GM12878 (cell line): ENCODE measurements around the gene STON2. TPM values are rescaled to one million over a fixed set of nuclear protein-coding genes. Genes with fewer than 3 reads are reported as not detected.

Source experiments
- ATAC-seq: fragments of 200-7000 bp; cut with Tn5 transposase; 3 replicates; pipeline ENCODE4 v1.9.1; 2020; ENCODE audit warnings: mild to moderate bottlenecking, moderate library complexity
- BruUV-seq: library from RNA; stranded (reverse); fragments of 400-500 nt; replicated peaks from 2 replicates; lab custom pipeline; 2021; lab: Mats Ljungman, UMichigan
- CTCF ChIA-PET: fragments of 300-600 bp; sonication (Branson Sonifier 250); formaldehyde crosslinking; extraction: SDS; loops from one replicate; lab custom pipeline; 2021; ENCODE audit warnings: inconsistent platforms; lab: Yijun Ruan, JAX
- POLR2A ChIA-PET: fragments of 350-600 bp; formaldehyde crosslinking; extraction: SDS; loops from one replicate; lab custom pipeline; 2021; ENCODE audit warnings: inconsistent platforms; lab: Charles Lee
- RAD21 ChIA-PET: fragments of 300-600 bp; sonication (Branson Sonifier 250); formaldehyde crosslinking; loops from one replicate; lab custom pipeline; 2023; ENCODE audit warnings: antibody characterized with exemption; ENCODE audit not compliant: unreplicated experiment; lab: Charles Lee
- SMC1A ChIA-PET: fragments of 300-600 bp; sonication (Branson Sonifier 250); formaldehyde crosslinking; loops from one replicate; lab custom pipeline; 2023; ENCODE audit not compliant: unreplicated experiment, uncharacterized antibody; lab: Charles Lee
- DNase-seq: peaks from one replicate; pipeline ENCODE4 v3.0.0-alpha.2; 2011; ENCODE audit warnings: low read depth, low spot score
- FAIRE-seq: peaks from 3 replicates; lab custom pipeline; 2011; peaks lifted over from hg19 to GRCh38; lab: Jason Lieb, UNC
- H2AFZ ChIP-seq: 2 replicates; pipeline ENCODE4 v1.6.0; 2011; ENCODE audit warnings: low read depth, low read length, control low read depth; ENCODE audit not compliant: control insufficient read depth
- H3K27ac ChIP-seq: 2 replicates; pipeline ENCODE4 v1.5.1; 2011; ENCODE audit warnings: control low read depth; ENCODE audit not compliant: control insufficient read depth, insufficient read depth
- H3K27me3 ChIP-seq, 2 experiments: replicated peaks in 1 of 2; 2 replicates each; pipeline versions ENCODE4 v1.6.0 to v1.6.1; 2011; ENCODE audit warnings: low read length in 1 of 2; ENCODE audit not compliant: control insufficient read depth in 2 of 2, insufficient read depth in 2 of 2
- H3K36me3 ChIP-seq, 2 experiments: 2 replicates each; pipeline ENCODE4 v1.5.1; 2011; ENCODE audit warnings: low read length in 1 of 2; ENCODE audit not compliant: control insufficient read depth in 2 of 2, insufficient read depth in 2 of 2
- H3K4me1 ChIP-seq: 2 replicates; pipeline ENCODE4 v1.6.1; 2011; ENCODE audit warnings: mild to moderate bottlenecking, low read length, moderate library complexity, mixed read lengths; ENCODE audit not compliant: control insufficient read depth, insufficient read depth
- H3K4me2 ChIP-seq: 2 replicates; pipeline ENCODE4 v1.6.0; 2011; ENCODE audit warnings: control low read depth; ENCODE audit not compliant: control insufficient read depth, insufficient read depth
- H3K4me3 ChIP-seq: fragments of 200-600 bp; sonication (generic); 2 replicates; pipeline ENCODE4 v1.5.1; 2016
- H3K79me2 ChIP-seq: 2 replicates; pipeline ENCODE4 v1.6.0; 2011; ENCODE audit warnings: low read length; ENCODE audit not compliant: control insufficient read depth, insufficient read depth
- H3K9ac ChIP-seq: 2 replicates; pipeline ENCODE4 v1.8.0; 2011; ENCODE audit warnings: low read length, control low read depth, mixed read lengths; ENCODE audit not compliant: control insufficient read depth, insufficient read depth
- H3K9me3 ChIP-seq: replicated peaks from 3 replicates; pipeline ENCODE4 v1.5.1; 2011; ENCODE audit warnings: mild to moderate bottlenecking, low read length; ENCODE audit not compliant: control insufficient read depth, insufficient read depth
- H4K20me1 ChIP-seq: 2 replicates; pipeline ENCODE4 v1.6.0; 2011; ENCODE audit not compliant: control insufficient read depth, insufficient read depth
- CREM ChIP-seq: IDR thresholded peaks from 2 replicates; pipeline ENCODE4 v1.6.1; 2014; ENCODE audit warnings: antibody characterized with exemption, low read depth
- CTCF ChIP-seq, 3 experiments: IDR thresholded peaks in 2 of 3; conservative IDR thresholded peaks in 1 of 3; 2 replicates each; pipeline ENCODE4 v1.5.1; 2011; ENCODE audit warnings: low read depth in 3 of 3, low read length in 3 of 3, mild to moderate bottlenecking in 3 of 3, control low read depth in 2 of 3, moderate library complexity in 2 of 3, inconsistent platforms in 1 of 3, mixed read lengths in 1 of 3; ENCODE audit not compliant: control insufficient read depth in 2 of 3, insufficient read depth in 1 of 3; ENCODE audit errors: extremely low read depth in 1 of 3
- JUNB ChIP-seq: IDR thresholded peaks from 2 replicates; pipeline ENCODE4 v1.6.1; 2016; ENCODE audit warnings: antibody characterized with exemption, mild to moderate bottlenecking
- RAD21 ChIP-seq: IDR thresholded peaks from 2 replicates; pipeline ENCODE4 v1.6.1; 2011; ENCODE audit warnings: mild to moderate bottlenecking, low read depth, low read length, moderate library complexity; ENCODE audit not compliant: insufficient read depth
- SMC3 ChIP-seq: IDR thresholded peaks from 2 replicates; pipeline ENCODE4 v1.6.1; 2011; ENCODE audit warnings: low read length, improper control_type of control experiment, borderline replicate concordance
- YY1 ChIP-seq: IDR thresholded peaks from 2 replicates; pipeline ENCODE4 v1.6.1; 2011; ENCODE audit warnings: low read depth, mild to moderate bottlenecking, low read length
- ZNF217 ChIP-seq: fragments of 450-650 bp; IDR thresholded peaks from 2 replicates; pipeline ENCODE4 v1.6.1; 2017; ENCODE audit warnings: antibody characterized with exemption, mild to moderate bottlenecking
- WGBS: methylation state at CpG from one replicate; pipeline ENCODE4 v1.1.6; 2016; ENCODE audit warnings: low lambda C conversion rate; ENCODE audit not compliant: insufficient replicate concordance, insufficient coverage; ENCODE audit errors: missing lambda C conversion rate; 5-methylcytosine and 5-hydroxymethylcytosine counted together
- in situ Hi-C: fragments of 300-500 bp; cut with MboI; formaldehyde crosslinking; loops from 9 replicates; pipeline ENCODE4 v1.14.3; 2018; ENCODE audit warnings: mixed read lengths
- intact Hi-C: fragments of 100-400 bp; cut with micrococcal nuclease; formaldehyde crosslinking; loops from one replicate; pipeline ENCODE4 v1.14.2; 2022; ENCODE audit not compliant: unreplicated experiment
- polyA plus RNA-seq, 11 experiments: library from polyadenylated mRNA; depleted of rRNA in 4 of 11; unstranded in 6 of 11; stranded (reverse) in 5 of 11; fragments of >200 nt; fragmentation: Nextera tagmentation in 4 of 11; fragmentation: Illumina TruSeq in 1 of 11; extraction: Ambion mirVana in 4 of 11; extraction: Trizol in 1 of 11; gene quantifications; 1 replicate in 1 of 11; 2 replicates in 10 of 11; pipeline versions ENCODE4 v1.2.1 to v1.2.3, GENCODE V29; 2011 to 2016; ENCODE audit warnings: inconsistent platforms in 2 of 11, missing spikeins in 2 of 11, low read depth in 1 of 11
- small RNA-seq: library from RNA; depleted of rRNA; stranded (forward); fragments of <200 nt; gene quantifications from one replicate; pipeline ENCODE3, GENCODE V24; 2014
- total RNA-seq, 4 experiments: library from RNA; depleted of rRNA in 3 of 4; stranded (reverse); fragments of >200 nt in 3 of 4; fragmentation: Illumina TruSeq in 1 of 4; extraction: Trizol in 1 of 4; gene quantifications; 2 replicates each; pipeline versions ENCODE4 v1.2.1 to v1.2.3, GENCODE V29; 2013 to 2021

The STON2 gene
- total and polyA plus RNA-seq, 10 of the 15 experiments (the other 5 are each of a cell fraction or from before 2014, with no cell fraction given): 0.03 to 0.13 (median 0.03) TPM; not detected in 7

- CTCF ChIA-PET: interaction anchor here (0.6 to 3.5 kb wide), 14 partner anchors 11 to 258 kb away, joined by 3 to 15 read pairs (median 4); partner anchors contain the start of gene TSHR
- Histone ChIP-seq H3K79me2 (peaks cover 22% of the 10 kb centered on the region), H3K36me3 (peaks cover 6 to 28% of the 10 kb centered on the region in 2 experiments), H2AFZ (no peak overlapping the region), H4K20me1 (no peaks in the 10 kb centered on the region), H3K4me3 (no peak overlapping the region), H3K9me3 (peaks cover 26% of the 10 kb centered on the region), H3K27ac (no peak overlapping the region), H3K4me1 (peaks cover 8% of the 10 kb centered on the region)
- BruUV-seq: no TSS peak
- ATAC-seq (peak; percentile 79), DNase-seq (no peak), FAIRE-seq (no peak)
- intact Hi-C loops (loop anchor here (1.0 to 2.0 kb wide), 3 partner anchors 7 to 253 kb away; no protein-coding TSS in a partner anchor), in situ Hi-C loops (no loop called here)
- WGBS: 44% methylated on average over 2 of the region's 2 CpGs
- SMC1A ChIA-PET: interaction anchor here (1.0 to 3.1 kb wide), 5 partner anchors 41 to 224 kb away, joined by 3 to 10 read pairs (median 4); no protein-coding TSS in a partner anchor
- peak; percentile 68 for TF ChIP-seq RAD21
- TF ChIP-seq YY1: 0 out of 2 replicates have a peak, but pooled peaks have one; percentile 14
- no peak for TF ChIP-seq CREM
- no peak for TF ChIP-seq ZNF217
- TF ChIP-seq CTCF (IDR thresholded peaks at IDR 0.05 in 2 of 3, conservative IDR thresholded peaks at IDR 0.05 in 1 of 3; ENCODE audit: control insufficient read depth in 2 of 3, extremely low read depth in 1 of 3, insufficient read depth in 1 of 3, low read depth in 3 of 3, low read length in 3 of 3): peak; percentile 36 to 54 (median 41); a peak in 5 of 6 replicates
- TF ChIP-seq JUNB: no peak
- TF ChIP-seq SMC3: peak; percentile 22; the same call in 1 of the 2 replicates
- TF ChIP-seq, all 136 proteins: peak for 4
- RAD21 ChIA-PET: interaction anchor here (0.7 to 2.1 kb wide), 3 partner anchors 9 to 224 kb away, joined by 3 to 9 read pairs (median 3); partner anchors contain the start of gene GTF2A1
- POLR2A ChIA-PET: no interaction called here
- Histone ChIP-seq H3K27me3 (no peaks in the 10 kb centered on the region), H3K9ac (no peak overlapping the region), H3K4me2 (no peak overlapping the region)
Observed at GRCh38 chr14:81211844-81212243, 188.3 kb downstream of the STON2 start.

Small RNA genes within 50 kb of the gene (small RNA-seq; reads per million reads assigned to genes)
- gene DYNLL1P1 (not detected), gene DYNLL1P2 (not detected)

Other genes starting within 250 kb of the STON2 start
- gene GTF2A1, start 179.4 kb downstream of the STON2 start, total RNA-seq (2014; rRNA removed): 15.9 and 17.6 TPM in 2 replicates
- 14.2 and 16.4 TPM in 2 replicates for gene GTF2A1, start 179.4 kb downstream of the STON2 start, total RNA-seq (2014; rRNA removed; fragmentation: Illumina TruSeq; extraction: Trizol)
- gene GTF2A1, start 179.4 kb downstream of the STON2 start, total RNA-seq (2021): 23.7 and 26.8 TPM in 2 replicates
- 19.7 and 28.7 TPM in 2 replicates for gene GTF2A1, start 179.4 kb downstream of the STON2 start, polyA plus RNA-seq (2011; rRNA removed)
- 15.6 and 19.8 TPM in 2 replicates for gene GTF2A1, start 179.4 kb downstream of the STON2 start, polyA plus RNA-seq (2014; fragmentation: Illumina TruSeq; extraction: Trizol)
- gene GTF2A1, start 179.4 kb downstream of the STON2 start, polyA plus RNA-seq (2014; fragmentation: Nextera tagmentation; extraction: Ambion mirVana): 1 to 10 TPM; 3.5 to 5.1 TPM
- 17.9 and 18.5 TPM in 2 replicates for gene GTF2A1, start 179.4 kb downstream of the STON2 start, polyA plus RNA-seq (2014; rRNA removed)
- 1 to 10 TPM; 2.5 to 2.9 TPM for gene GTF2A1, start 179.4 kb downstream of the STON2 start, polyA plus RNA-seq (2016; fragmentation: Nextera tagmentation; extraction: Ambion mirVana)
- 32.0 and 37.2 TPM in 2 replicates for gene SEL1L, start 133.5 kb upstream of the STON2 start, total RNA-seq (2014; rRNA removed)
- gene SEL1L, start 133.5 kb upstream of the STON2 start, total RNA-seq (2014; rRNA removed; fragmentation: Illumina TruSeq; extraction: Trizol): 31.4 and 34.6 TPM in 2 replicates
- gene SEL1L, start 133.5 kb upstream of the STON2 start, total RNA-seq (2021): 54.0 and 57.2 TPM in 2 replicates
- 19.9 and 24.0 TPM in 2 replicates for gene SEL1L, start 133.5 kb upstream of the STON2 start, polyA plus RNA-seq (2011; rRNA removed)
- gene SEL1L, start 133.5 kb upstream of the STON2 start, polyA plus RNA-seq (2014; fragmentation: Illumina TruSeq; extraction: Trizol): 32.4 and 42.3 TPM in 2 replicates
- 10 to 100 TPM; 13.4 to 20.1 TPM for gene SEL1L, start 133.5 kb upstream of the STON2 start, polyA plus RNA-seq (2014; fragmentation: Nextera tagmentation; extraction: Ambion mirVana)
- gene SEL1L, start 133.5 kb upstream of the STON2 start, polyA plus RNA-seq (2014; rRNA removed): 18.2 and 19.1 TPM in 2 replicates
- 10 to 100 TPM; 47.1 to 52.5 TPM for gene SEL1L, start 133.5 kb upstream of the STON2 start, polyA plus RNA-seq (2016; fragmentation: Nextera tagmentation; extraction: Ambion mirVana)